8988T (cell line): ENCODE data around the gene TSPAN18.

Source experiments
- DNase-seq: peaks from one replicate; pipeline ENCODE4 v3.0.0; 2011

TSPAN18 gene, protein sequence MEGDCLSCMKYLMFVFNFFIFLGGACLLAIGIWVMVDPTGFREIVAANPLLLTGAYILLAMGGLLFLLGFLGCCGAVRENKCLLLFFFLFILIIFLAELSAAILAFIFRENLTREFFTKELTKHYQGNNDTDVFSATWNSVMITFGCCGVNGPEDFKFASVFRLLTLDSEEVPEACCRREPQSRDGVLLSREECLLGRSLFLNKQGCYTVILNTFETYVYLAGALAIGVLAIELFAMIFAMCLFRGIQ

DNA sequence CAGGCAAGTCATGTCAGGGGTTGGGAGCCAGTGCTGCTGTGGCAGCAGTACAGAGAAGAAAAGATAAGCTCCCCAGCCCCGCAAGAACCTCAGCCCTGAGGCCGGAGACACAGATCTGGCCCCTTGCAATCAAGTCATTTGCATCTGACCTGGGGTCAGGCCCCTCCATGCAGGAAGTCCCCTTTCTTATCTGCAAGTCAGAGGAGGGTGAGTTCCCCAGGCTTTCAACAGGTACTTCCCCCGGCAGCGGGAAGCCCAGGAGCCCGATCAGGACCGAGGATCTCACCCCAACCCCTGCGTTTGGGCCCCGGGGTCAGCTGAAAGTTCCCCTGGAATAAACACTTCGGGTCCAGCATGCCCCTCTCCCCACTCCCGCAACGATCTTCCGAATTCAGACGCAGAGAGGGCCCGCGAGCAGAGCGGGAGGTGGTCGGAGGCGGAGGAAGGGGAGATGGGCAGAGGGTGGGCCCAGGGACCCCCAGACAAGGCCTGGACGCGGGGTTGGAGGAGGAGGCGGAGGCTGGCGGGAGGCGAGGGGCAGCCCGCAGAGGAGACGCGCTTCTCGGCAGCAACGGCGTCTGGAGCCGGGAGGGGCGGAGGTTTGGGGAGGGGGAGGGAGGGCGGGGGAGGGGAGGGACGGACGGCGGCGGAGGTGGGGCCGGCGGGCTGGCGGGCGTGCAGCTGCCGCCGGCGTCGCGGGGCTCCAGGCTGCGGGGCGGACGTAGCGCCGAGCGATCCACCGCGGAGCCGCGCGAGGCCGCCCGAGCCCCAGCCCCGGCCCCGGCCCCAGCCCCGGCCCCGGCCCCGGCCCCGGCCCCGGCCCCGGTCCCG lies at the start of gene TSPAN18:
TSS of gene TSPAN18 (plus strand) at position 680 of the 831 bp plus-strand sequence. CDS start 179,455 bp downstream, outside the sequence.
- DNase-seq, result peak; percentile 76

DNA sequence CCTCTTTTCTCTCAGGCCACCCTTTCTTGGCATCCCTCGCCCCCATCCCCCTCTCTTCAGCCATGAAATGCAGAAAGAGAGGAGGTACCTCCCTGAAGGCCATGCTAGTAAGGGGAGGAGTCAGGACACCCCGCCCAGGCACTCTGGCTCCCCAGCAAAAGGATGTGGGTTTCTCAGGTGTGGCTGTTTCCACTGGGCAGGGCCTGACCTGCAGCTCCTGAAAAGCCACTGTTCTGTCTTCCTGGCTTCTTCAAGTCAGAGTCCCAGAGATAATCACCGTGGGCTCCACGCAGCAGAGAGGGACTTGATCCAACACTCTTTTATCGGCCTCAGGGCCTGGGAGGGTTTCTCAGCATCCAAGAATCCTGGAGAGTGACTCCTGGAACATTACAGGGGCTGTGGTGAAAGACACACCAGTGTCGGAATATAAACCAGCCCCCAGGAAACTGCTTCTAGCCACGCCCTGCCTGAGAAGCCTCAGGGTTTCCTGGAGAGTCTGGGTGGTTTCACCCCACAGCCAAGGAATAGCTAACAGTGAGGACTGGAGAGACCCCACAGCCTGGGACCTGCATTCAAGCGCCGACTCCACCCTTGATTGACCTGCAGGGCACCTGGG lies 45.7 kb upstream of the TSPAN18 start:
- DNase-seq, result no peak

DNA sequence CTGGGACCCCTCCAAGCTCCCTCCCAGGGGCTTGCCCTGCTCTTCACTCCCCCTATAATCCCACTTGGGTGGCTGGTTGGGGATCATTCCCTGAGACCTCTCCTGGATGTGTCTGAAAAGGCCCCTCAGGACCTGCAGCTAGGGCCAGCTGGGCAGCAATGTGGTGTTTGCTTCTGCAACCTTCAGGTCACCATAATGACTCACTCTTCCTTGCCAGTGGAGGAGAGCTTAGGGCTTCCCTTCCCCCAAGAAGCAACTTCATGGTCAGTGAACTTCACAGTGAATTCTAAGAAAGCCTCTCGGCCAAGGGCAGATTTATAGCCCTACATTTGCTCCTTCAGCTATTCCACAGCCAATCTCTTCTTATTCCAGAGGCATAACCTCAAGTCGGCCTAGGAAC lies 45.1 kb upstream of the TSPAN18 start:
- DNase-seq, result no peak

DNA sequence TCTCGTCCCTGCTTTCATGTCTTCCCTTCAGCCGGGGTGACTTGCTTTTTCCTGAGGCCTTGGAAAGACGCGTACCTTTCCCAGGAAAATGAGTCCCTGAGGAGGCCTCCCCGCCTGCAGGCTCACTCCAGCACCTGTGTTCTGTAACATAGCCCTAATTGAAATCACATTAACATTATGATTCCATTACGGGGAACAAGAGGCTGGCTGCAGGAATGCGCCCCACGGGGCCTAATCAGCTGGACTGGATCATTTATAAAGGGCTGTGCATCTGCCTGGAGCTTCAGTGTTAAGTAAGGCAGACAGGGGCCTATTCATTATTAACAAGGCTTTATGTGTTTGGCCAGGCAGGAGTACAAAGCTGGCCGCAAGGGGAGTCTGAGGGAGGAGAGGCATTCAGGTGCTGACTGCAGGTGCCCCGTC lies 41.9 kb upstream of the TSPAN18 start:
- no peak for DNase-seq

DNA sequence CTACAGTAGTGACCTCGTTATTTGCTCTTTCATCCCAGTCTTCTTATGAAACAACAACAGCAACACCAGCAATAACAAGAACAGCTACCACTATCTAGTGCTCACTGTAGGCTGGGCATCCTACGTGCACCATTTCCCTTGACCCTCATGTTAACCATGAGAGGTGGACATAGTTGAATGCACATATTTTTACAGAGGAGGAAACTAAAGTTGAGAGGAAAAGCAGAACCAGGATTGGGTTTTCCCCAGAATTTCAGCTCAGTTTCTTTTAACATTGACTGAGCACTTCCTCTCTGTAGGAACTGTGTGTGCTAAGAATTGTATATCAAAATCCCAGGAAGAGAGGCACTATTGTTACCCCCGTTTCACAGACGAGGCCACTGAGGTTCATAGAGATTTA lies 39.4 kb upstream of the TSPAN18 start:
- no peak for DNase-seq

DNA sequence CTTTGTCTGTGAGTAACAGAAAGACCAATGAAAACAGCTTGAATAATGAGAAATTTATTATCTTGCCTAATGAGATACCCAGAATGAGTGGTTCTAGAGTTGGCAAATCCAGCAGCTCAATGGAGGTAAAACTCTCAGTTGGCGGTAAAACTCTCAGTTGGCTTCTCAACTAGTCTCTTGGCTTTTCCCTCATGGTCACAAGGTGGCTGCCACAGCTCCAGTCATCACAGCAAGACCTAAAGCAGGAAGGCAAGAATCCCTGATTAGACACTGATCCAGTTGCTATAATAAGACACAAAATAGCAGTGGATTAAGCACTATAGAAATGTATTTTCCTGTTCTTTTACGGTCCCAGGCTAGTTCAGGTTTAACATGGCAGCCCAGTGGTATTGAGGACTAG lies 37.5 kb upstream of the TSPAN18 start:
- no peak for DNase-seq

DNA sequence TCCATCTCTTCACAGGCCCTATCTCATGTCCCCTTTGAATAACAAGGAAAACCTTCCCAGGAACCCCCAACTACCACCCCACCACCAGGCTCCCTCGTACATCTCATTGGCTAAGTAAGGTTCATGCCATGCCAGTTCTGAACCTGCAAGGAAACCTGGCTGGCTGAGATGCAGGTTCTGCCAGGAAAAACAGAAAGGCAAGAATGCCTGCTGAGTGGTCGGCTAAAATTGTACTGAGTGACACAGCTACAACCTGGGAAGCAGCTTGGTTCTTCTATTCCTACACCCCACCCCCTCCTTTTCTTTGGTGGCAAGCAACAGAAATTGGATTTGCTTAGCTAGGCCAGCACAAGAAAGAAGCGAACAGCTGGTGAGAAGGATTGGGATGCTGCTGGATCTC lies 36.1 kb upstream of the TSPAN18 start:
- no peak for DNase-seq

DNA sequence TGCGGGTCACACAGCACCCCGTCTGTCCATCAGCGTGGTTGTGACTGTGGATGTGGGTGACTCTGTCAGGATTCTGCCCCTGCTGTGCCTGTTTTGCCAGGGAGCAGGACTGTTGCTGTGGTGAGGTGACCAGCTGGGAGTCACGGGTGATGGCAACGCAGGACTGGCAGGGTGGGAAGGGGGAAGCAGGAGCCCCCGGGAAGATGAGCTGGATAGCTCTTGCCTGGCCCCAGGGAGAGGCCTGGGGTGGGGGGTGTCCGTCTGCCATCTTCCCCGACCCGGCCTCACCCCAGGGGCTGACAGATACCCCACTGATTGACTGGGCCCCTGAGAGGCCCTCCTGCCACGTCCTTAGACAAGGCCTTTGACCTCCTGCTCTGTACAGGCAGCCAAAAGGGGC lies 34.3 kb upstream of the TSPAN18 start:
- DNase-seq, result no peak

DNA sequence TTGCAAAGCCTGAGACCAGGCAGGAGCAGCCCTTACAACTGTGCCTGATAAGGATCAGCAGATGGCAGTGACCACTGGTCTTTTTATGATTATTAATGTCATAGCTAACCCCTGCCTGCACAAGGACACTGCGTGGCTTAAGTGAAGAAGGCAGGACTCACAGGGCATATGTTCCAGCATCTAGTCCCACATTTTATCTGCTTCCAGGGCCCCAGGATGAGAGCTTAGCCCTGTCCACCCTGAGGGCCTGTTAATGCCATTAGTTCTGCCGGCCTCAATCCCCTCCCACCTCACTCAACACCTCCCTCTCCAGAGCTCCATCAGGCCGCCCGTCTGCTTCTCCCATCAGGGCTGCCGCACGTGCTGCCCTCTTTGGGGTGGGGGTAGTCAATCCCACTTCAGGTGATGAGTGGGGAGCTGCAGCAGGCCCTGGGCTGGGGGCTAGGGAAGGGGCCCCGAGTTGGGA lies 33.1 kb upstream of the TSPAN18 start:
- DNase-seq, result no peak

DNA sequence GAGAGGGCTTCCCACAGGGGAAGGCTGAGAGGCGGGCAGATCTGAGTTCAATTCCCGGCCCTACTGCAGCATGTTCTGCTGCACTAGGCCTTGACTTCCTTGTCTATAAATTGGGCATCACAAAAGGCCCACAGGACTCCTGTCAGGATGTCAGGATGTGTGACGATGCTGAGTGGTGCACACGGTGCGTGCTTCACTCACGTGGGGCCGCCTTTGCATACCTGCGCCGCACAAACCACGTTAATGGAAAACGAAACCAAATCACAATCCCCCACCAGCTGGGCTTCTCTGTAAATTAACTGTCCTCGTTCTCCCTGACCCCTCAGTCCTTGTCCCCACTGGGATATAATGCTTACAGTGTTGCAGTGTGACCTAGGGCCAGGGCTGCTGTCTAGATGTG lies 32.3 kb upstream of the TSPAN18 start:
- DNase-seq, result no peak

DNA sequence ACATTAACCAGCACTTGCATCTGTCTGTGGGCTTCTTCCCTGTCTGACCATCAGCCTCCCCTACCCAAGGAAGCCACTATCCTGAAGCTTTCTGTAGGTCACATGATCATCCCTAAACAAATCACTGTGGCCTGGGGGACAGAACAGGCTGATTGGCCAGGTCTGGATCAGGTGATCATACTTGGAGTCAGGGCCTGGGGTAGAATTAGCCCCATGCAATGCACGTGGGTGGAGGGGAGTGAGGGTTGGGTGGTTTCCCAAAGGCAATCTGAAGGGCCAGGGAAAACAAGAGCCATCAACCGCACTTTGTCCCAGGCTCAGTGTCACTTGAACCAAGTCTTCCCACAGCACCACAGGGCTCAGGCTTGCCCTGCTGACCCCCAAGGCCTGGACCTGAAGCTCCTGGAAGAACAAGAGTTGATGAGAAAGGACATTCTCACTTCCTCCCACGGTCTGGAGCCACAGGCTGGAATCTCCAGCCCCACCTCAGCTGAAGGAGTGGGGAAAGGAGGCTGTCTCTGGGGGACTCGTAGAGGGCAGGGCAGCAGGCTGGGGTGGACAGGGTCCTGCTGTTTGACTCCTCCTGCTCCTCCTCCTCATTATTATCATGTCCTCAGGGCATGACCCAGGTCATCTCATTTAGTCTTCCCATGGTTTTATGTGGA lies 31.5 kb upstream of the TSPAN18 start:
- no peak for DNase-seq

DNA sequence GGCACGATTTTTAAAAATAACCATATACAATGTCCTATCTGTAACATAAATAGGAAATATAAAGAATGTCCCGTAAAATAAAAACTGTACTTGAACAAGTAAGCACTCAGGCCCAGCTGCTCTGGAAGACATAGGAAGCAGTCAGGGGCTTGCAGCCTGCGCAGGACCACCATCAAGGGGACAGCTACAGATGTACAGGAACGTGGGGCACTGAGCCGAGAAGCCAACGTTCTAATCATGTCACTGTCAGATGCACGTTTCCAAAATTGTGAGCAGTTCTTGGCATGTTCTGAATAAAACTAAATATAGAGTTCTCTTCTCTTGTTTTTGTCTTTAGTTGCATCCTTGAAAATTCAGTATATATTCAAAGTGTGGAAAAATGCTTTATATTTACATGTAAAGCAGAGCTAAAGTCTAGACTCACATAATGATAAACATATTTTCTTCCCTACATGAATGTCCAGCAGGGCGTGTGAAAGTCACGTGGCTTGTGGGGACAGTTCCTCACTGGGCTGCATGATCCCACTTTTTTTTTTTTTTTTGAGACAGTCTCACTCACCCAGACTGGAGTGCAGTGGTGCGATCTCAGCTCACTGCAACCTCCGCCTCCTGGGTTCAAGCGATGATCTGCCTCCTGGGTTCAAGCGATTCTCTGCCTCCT lies 28.4 kb upstream of the TSPAN18 start:
- DNase-seq, result no peak

DNA sequence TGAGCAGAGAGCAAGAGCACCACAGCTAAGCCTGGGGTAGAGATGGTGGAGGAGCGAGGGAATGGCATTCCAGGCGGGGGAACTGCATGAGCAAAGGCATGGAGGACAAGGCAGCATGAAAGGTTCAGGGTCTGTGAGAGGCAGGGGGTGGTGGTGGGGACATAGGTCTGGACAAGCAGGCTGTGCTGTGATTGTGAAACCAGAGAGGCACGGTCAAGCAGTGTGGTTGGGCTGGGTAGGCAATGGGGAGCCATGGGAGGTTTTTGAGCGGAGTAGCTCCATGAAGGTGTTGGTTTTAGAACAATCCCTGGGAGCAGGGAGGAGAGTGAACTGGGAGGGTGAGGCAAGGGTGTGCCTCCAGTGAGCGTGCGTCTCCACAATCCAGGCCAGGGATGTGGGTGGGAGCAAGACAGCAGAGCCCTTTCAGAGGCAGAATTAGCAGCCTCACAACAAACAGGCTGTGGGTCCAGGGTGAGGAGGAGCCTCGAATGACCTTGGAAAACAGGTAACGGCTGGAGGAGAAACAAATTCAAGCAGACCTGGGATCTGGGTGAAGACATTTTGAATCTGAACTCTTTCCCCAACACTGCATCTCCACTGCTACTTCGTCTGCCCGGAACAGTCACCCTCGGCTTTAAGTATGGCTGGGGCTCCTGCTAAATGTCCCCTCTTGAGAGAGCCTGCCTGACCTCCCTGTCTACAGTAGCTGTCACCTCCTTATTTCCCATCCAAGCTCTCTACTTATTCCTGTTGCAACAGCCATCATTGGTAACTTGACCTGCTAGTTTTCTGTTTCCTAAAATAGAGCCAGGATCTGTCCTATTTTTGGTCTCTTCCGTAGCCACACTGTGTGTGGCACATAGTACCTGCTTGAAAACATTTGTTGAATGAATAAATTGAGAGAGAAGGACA lies 27.0 kb upstream of the TSPAN18 start:
- no peak for DNase-seq

DNA sequence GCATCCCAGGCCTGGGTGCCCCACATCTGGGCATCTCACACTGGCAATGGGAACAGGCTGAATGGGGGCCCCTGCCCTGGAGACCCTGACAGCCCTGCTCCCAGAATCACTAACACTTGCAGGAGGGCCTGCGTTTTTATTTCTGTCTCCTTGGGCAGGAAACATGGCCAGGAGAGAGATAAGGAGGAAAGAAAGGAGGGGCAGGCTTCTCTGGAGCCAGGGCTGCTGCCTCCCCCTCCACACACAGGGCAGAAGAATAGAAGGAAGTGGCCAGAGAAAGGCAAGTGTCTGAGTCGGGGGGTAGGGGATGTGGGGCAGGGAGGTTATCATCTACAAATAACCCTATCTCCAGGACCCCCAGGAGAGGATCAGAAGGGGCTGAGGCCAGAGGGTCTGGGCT lies 25.5 kb upstream of the TSPAN18 start:
- no peak for DNase-seq

DNA sequence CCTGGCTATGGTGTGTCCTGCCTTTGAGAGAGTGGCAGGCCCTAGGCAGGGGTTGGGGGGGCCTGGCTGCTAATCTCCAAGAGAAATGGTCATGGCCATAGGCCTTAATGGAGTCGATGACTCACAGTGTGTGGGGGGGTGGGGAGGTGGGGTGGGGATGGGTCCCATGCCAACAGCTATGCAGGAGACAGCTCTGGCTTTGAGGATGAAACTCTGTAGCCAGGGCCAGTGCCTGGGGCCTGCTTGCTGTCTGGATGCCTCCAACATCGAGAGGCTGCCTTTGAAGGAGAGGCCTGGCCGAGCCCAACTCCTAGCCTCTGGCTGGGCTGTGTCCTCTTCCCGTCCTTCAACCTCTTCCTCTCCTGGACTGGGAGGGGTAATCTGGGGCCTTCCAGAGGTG lies 23.9 kb upstream of the TSPAN18 start:
- no peak for DNase-seq

DNA sequence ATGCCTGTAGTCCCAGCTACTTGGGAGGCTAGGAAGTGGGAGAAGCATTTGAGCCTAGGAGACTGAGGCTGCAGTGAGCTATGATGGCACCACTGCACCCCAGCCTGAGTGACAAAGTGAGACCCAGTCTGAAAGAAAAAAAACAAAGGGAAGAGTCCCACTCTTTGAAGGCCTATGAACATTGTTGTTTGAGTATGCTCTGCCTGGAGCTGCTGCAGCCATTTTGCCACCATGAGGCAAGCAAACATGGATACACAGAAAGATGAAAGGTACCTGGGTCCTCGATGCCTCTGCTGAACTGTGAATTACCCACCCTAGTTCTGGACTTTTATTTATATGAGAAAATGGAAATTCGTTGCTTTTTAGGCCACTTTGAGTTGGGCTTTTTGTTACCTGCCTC lies 19.7 kb upstream of the TSPAN18 start:
- no peak for DNase-seq

DNA sequence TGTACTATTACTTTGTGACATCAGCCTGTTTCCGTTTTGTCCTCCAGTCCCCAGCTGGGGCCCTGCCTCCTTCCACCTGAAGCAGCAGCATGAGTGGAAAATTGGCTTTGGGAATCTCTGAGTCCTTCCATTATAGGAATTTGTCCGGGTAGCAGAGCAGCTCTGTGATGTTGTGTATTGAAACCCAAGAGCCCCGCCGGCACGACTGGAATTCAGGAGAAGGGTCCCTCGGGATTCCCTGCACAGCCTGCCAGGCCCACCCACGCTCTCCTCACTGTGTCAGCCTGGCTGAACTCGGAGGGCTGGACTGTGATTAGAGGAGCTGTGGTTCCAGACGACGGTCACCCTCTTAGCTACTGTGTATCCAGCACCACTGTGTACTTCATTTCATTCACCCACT lies 18.8 kb upstream of the TSPAN18 start:
- no peak for DNase-seq

DNA sequence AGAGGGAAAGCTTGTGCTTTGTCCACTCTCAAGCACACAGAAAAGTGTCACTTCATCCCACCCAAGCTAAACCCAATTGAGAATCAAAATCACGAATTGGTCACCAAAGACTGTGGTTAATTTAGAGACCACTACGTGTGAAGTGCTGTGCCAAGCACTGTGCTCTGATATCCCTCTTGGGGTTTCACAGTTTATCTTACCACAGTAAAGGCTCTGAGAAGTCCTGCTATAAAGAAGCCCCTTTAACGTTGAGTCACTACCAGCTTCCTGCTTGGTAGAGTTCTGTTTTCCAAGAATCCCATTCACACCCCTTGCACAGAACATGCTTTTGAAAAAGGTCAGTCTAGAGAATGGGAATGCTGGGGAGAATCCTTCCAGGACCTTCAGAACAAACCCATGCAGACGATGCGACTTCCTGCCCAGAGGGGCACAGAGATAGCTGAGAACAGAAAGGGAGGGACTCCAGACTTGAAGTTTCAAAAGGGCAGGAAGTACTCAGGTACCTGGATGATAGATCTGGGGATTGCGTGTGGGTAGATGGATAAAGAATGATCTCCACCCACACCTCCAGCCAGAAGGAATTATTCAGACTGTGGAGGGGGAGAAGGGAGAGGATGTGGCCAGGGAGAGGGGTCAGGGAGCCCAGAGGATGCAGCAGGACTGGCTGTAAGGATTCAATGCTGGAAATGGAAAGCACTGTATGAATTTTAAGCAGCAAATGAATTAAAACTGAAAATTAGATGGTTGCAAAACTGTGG lies 18.1 kb upstream of the TSPAN18 start:
- DNase-seq, result no peak

DNA sequence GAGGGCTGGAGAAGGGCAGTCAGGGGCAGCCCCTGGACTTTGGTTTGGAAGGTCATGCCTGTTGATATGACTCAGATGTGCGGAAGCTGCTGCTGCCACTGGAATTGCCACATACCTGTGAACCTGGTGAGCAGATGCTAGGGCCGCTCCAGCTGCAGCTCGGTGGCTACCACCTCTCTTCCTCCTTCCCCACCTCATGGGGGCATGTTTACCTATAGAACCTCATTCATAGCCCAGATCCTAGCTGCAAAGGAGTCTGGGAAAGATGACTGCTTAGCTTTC lies 17.5 kb upstream of the TSPAN18 start:
- DNase-seq, result no peak

DNA sequence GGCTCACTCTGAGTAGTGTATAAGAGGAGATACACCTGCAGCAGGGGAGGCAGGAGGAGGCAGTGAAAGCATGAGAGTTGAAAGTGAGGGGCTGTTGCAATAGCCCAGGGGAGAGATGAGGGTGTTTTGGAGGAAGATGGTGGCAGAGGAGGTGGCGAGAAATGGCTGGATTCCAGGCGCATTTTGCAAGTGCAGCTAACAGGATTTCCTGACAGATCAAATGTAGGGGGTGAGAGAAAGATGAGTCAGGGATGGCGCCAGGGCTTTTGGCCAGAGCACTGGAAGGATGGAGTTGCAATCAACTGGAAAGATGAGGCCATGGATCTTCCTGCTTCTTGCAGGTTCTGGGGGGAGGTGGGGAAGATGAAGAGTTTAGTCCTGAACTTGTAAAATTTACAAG lies 16.8 kb upstream of the TSPAN18 start:
- no peak for DNase-seq

DNA sequence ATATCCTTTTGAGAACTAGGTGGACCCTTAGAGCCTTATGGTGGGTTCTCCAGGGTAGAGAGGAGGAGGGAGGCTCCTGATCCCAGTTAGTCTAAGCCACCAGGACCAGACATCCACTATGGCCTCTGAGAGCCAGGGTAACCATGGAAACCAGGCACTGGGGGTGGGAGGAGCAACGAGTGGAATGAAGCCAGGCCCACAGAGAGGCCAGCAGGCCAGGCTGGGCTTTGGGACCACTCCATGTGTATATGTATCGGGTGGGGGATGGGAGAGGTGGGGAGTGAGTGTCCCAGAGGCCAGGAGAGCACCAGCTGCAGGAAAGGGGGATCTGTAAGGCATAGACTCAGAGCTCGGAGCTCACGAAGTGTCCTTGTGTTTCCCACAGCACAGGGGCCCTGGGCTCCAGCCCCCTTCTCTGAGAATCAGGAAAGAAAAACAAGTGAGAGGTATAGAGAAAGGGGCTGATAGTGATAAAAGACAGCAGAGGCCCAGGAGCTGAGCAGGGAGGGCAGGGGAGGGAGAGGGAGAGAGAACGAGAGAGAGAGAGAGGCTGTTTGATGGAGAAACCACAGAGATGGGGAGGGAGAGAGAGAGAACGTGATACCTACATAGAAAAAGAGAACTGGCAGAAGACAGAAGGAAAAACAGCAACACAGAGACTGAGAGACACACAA lies 15.5 kb upstream of the TSPAN18 start:
- DNase-seq, result no peak
